Fibroblast of skin of right quadriceps (primary cell): ENCODE measurements around the gene ME2.
A peak's percentile ranks its signal among the peaks of the same experiment; 100 is the strongest.
"Not testable (repeated sequence)": the region's sequence is repeated elsewhere in the genome, so short reads cannot be mapped to it uniquely, and the experiment has no call there.

ENCODE experiments used
- DNase-seq: peaks from one replicate; pipeline ENCODE4 v3.0.0-alpha.2; 2013

The ME2 gene

DNA sequence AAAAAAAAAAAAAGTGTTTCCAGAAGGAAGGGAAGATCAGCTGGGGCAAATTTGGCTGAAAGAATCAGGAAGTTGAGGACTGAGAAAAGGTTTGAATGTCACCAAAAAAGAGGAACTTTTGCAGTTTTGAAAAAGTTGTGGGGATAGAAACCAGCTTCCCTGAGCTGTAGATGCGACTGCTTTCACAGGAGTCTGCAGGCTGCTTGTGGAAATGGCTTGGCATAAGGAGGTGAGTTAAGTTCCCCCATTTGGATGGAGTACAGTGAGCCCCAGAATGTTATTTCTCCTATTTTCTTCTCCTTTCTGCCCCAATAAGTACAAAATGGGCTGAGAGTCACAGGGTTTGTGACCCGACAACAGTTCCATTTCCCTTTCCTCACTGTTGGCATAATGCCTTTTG lies 16.5 kb upstream of the ME2 start:
- DNase-seq: no peak

DNA sequence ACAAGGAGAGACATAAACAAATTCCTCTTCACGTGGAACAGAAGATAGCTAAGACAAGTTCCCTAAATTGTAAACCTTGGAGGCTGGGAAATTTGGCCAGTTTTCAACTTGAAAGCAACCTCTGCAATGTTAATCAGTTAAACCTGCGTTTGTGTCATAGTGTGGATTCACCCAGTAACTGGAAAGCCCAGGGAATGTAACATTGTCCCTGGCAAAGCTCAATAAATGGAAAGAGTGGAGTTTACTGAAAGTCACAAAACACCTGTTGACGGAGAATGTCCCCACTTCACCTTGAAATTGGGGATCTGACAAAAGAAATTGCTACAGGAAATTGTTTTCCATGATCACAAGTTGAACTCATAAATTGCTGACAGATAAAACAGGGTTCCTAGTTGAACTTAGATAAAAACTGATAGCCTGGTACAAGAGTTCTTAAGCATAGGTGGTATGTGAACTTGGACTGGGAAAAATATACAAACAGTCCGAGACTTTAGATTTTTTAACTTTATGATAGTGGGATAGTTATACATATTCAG lies 15.0 kb upstream of the ME2 start:
- DNase-seq: no peak

DNA sequence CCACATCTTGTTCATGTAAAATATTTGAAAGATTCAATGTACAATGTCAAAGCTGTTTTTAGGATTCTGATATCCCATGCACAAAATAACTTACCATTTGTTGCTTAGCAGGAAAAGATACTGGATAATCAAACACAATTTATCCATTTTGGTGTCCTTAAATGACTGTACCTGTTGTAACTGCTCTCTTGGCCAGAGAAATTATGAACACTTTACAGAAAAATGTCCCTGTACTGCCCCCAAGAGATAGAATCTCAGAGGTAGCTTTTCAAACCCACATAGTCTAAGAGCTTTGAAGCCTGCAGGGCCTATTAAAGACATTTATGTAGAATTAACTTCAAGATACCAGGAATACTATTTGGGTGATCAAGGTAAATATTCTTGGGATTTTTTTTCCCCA lies 12.2 kb upstream of the ME2 start:
- no peak for DNase-seq

DNA sequence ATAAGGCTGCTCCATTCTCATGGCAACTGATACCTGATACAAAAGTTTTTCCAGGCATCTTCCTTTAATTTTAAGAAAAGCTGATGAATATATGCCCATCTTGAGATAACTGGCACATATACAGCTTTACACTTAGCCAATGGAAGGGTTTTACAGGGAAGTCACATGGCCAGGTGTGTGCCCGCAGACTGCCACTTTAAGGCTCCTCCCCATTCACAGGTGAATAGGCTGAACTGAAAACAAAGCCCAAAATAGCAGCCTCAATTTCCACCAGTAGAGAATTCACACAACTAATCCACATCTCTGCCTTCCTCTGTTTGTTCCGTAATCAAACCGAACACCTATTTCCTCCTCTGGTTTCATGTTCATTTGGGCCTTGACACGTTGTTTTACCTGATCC lies 9.8 kb upstream of the ME2 start:
- no peak for DNase-seq

DNA sequence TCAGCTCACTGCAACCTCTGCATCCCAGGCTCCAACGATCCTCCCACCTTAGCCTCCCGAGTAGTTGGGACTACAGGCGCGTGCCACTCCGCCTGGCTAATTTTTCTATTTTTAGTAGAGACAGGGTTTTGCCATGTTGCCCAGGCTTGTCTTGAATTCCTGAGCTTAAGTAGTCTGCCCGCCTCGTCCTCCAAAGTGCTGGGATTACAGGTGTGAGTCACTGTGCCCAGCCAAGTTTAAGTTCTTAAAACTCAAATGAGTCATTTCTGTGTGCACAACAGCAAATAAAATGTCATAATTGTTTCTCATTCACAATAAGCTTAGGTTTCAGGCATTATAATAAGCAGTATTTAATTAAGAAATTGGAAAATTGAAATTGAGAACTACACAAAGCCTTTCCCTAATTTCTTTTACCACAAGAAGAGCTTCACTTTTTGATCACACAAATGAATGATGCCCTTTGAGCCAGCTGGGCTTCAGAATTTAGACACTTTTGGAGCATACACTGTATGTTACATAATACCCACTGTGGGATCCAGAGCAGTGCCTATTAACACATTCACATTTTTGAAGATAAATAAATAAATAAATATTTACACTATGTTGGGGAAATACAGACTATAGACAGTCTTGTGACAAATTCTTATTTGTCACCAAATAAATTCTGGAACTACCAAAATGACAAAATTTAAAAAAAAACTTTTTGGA lies 8.6 kb upstream of the ME2 start:
- peak; percentile 50 for DNase-seq

DNA sequence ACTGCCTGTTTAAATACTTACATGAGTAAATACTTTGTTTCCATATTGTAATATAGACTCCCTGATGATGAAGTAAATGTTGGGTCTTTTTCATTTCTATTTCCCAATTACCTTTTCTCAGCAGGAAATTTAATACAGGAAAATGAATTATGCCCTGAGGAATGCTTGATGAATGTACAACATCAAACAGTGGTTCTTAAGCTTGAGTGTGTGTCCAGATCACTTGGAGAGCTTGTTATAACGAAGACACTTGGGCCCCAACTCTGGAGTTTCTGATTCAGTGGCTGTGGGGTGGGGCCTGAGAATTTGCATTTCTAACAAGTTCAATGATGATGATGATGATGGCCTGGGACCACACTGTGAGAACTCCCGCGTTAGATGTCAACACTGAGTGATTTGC lies 7.1 kb upstream of the ME2 start:
- no peak for DNase-seq

DNA sequence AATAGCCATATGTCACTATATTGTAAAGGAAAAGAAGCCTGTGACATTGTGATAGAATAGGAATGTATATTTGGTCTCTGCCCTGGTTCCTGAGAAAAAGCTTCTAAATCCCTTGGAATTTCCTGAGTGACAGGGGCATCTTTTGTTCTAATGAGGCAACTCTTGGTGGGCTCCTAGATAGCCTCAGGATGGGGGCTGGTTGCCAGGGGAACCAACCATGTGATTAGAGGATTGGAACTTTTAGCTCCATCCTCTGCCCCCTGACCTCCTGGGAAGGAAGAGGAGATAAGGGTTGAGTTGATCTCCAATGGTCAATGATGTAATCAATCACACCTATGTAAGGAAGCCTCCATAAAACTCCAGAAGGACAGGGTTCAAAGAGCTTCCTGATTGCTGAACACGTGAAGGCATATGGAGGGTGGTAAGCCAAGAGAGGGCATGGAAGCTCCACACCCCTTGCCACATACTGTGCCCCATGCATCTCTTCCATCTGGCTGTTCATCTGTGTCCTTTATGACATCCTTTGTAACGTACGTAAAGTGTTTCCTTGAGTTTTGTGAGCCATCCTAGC lies 2.9 kb upstream of the ME2 start:
- no peak for DNase-seq

DNA sequence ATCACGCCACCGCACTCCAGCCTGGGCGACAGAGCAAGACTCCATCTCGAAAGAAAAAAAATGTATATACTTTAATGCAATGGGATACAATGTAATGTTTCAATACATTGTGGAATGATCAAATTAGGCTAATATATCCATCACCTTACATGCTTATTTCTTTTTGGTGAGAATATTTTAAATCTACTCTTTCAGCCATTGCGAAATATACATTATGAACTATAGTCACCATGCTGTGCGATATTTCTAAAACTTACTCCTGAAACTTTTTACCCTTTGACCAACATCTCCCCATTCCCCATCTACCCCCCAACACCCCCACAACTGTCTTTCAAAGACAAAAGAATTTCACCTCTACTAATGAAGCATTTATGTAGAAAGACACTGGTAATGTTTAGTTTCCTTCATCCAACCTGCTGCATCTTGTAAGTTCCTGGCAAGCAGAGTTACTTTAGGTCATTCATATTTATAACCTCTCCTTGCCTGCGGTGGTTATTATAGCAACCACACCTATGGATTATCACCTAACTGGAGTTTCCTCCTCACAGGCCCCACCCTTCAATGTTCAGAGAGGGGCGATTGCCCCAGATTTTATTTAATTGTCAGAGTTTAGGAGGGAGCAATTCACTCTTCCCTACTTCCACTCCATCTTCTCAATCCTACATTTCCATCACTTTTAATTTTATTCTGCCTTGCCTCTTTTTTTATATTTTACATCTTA lies 1.2 kb upstream of the ME2 start:
- DNase-seq: no peak

DNA sequence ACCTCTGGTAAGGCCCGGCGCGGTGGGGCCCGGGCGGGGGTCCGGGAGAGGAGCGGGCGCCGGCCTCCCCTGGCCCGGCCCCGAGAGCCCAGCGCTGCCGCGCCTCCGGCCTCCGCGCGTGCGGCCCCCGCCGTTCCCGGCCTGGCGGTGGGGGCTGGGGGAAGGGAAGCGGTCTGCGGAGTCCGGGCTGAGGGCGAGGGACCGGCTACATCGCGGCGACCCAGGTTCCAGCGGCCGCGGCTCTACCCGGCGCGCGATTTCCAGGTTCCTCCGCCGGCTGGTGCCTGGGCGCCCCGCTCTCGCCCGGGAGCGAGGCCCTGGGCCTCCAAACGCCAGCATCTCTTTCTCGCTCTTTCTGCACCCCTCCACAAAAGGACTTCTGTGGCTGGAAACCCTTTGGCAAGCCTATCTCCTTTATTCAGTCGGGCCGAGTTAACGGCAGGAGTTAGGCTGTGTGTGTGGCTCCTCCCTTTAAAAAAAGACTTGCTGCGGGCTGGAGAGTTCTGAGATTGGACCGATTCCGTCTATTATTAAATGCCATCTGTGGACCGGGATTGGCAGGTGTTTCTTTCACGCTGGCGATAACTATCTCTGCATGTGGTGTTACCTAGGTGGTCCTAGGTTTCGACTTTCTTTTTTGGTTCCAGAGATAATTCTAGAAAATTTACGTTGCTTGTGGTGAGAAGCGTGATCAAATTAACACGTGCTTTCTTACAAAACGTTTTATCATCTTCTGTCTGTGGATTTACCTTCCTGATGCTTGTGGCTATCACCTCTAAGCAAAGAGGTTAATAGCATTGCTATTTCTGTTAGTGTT lies 592 bp downstream of the ME2 start:
- DNase-seq: peak; percentile 45

DNA sequence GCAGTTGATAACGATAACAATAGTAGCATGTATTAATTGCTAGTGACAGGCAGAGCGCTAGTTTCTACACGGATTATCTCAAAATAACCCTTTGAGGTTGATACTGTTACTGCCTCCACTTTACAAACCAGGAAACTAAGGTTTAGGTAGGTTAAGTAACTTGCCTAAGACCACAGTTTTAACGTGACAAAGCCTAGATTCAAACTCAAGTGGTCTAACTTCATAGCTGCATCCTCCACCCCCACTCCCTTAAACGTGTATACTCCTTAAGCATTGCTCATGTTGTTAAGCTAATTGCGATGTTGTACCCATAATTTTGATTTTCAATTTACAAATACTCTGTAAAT lies 1.2 kb downstream of the ME2 start:
- no peak for DNase-seq

DNA sequence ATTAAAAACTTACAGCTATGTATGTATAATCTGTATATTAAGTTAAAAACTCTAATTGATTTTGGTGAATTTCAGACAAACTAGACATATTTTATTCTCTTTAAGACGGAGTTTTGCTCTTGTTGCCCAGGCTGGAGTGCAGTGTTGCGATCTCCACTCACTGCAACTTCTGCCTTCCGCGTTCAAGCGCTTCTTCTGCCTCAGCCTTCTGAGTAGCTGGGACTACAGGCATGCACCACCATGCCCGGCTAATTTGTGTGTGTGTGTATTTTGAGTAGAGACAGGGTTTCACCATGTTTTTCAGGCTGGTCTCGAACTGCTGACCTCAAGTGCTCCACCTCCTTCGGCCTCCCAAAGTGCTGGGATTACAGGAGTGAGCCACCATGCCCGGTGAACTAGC lies 2.0 kb downstream of the ME2 start:
- not testable (repeated sequence) for DNase-seq

DNA sequence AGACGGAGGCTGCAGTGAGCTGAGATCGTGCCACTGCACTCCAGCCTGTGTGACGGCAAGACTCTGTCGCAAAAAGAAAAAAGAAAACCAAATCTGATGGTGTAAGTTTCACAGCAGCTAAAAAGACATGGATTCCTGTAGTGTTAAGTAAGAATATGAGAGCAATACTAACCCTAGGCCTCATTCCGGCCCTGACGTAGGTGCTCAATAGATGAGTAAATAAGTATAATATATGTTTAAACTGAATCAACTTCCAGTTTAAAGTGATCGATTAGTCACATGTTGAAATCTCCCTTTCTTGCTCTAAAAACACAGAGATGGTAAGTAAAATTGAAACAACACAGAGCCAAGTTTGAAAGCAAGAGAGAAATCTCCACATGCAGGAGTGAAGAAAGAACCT lies 8.0 kb downstream of the ME2 start:
- no peak for DNase-seq

DNA sequence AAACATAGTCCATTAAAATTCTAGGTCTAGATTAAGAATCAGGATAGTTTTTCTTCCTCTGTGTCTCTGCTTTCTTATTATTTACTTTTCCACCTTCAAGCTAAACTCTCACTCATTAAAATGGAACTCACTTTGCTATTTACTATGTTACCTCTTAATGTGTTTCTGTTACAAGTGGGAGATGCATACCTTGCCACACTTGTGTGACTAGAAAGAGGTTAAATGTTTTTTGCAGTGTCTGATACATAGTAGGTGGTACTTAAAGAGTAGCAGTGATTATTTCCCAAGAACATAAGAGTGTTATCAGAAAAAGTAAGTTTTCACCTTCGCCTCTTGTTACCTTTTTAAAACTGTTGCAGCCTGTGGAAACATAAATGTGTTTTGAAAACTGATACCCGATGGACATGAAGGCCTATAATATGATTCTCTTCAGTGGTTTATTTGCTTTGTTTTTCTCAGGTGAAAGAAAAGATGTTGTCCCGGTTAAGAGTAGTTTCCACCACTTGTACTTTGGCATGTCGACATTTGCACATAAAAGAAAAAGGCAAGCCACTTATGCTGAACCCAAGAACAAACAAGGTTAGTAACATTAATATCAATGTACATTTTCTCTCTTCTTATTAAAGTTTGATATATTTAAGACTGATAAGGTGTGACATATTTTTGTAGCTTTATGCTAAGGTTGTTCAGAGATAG lies 16.6 kb downstream of the ME2 start:
- DNase-seq: no peak

DNA sequence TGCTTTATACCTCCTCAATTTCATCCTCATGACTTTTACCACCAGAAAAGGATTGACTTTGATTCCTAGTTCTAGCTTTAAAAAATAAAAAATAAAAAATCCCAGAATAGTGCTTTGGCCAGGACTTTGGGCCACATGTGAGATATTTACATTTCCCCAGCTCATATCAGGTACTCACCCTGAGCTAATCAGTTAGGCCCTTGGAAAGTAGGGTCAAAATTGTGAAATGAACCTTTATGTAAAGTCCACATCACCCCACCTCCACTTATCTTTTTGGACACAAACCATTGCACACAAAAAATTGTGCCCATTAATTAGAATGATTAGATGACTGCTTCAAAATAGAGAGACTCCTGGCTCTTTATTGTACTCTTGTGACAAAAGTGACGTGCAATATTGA lies 17.2 kb downstream of the ME2 start:
- DNase-seq: no peak

DNA sequence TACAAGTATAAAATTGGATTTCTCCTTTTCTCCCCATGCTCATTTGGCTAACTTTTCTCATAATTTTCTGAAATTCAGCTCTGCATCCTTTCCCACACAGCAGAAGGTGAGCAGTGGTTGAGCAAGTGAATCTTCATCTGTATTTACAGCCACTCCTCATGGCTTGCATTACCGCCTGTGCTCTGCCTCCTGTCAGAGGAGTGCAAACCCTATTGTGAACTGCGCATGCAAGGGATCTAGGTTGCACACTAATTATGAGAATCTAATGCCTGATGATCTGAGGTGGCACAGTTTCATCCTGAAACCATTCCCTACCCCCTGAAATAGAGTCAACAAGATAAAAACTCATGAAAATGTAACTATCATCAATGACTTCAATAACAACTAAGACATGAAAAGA lies 20.0 kb downstream of the ME2 start:
- DNase-seq: no peak

DNA sequence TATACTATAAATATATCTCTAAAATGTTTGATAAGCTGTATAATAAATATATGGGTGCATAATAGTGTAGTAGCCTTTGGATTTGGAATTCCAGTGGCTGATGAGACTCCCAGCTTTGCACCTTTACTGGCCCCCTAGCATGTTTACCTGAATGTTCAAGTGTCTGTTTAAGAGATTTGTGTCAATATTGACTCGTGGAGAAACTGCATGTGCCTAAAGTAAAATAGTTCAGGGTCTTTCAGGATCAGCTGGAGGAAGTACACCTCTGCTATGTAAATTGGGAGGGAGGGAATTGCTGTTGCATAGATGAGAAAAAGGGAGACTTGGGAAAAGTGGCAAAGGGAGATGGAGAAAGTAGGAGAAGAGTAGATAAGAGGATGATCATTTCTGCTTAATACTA lies 23.9 kb downstream of the ME2 start:
- DNase-seq: no peak

DNA sequence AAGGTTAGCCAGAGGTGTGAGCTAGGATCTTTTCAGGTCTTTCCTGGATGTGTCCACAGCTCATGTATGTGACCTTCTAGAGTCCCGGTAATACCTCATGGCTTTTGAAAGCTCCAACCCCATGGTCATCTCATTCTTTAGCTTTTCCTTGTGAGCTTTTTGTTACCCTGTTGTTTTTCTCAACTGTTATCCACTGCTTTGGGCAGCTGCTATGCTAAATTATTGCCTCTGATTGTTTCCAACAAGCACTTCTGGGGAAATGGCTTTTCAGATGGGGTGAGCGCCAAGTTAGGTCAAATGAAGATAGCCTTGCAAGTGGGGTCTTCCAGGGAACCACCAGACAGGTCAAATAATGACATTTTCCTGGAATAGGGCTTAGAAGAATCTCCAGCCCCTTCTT lies 27.9 kb downstream of the ME2 start:
- DNase-seq: no peak

DNA sequence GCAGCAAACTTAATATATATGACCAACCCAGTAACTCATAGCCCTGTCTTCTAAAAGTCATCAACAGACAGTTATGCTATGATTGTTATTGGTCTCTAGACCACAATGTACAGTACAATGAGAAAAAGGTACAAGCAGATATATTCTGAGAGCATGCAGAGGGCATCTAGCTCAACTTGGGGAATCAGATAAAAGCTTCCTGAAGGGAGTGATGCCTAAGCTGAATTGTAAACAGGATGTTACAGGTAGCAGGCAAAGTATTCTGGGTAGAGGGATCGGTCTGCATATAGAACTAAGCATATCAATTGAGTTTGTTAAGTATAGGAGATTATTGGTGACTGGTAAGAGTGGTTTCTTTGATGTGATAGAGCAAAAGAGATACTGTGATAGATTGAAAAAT lies 30.3 kb downstream of the ME2 start:
- no peak for DNase-seq

DNA sequence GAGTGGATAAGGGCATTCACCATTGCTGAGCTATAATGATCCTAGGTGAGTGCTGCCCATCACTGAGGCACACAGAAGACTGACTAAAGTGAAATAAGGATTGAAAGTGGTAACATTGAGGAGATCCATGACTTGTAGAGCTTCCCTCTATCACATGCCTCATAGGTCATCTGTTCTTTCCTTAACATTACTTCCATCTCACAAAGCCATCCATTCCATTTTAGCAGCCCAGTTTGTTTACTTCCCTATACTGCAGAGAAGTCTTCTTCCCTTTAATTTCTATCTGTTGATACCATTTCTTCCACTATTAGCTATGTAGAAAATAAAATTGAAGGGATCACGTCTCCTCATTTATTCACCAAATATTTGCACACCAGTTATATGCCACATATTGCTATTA lies 32.1 kb downstream of the ME2 start:
- no peak for DNase-seq

DNA sequence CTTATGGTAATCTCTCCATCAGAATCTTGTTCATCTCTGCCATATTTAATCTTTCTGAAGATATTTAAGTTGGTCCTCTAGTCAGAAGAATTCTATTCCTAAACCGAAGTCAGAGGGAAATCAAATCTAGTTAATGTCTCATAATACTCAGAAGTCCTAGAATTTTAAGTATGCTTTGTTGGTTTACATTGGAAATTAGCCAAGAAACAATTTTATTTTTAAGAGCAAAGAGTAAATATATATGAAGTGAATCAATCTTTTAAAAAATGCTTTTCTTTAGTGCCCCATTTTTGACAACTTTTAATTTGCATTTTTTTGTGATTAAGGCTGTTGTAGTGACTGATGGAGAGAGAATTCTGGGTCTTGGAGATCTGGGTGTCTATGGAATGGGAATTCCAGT lies 38.1 kb downstream of the ME2 start:
- DNase-seq: peak; percentile 28

DNA sequence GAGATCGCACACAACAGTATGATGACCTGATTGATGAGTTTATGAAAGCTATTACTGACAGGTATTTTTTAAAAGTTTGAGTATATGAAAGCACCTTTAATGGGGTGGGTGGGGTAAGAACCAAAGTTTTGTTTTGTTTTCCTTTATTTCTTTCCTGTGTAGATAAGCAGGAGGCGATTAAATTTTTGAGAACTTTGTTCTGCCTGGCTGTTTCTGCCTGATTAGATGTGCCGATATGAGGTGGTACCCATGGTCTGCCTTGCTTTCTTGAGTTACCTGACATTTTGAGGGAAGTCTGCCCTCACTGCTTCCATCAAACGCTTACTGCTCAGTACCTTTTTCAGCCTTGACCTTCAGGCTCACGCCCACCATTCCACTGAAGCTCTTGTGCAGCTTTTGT lies 39.2 kb downstream of the ME2 start:
- no peak for DNase-seq

DNA sequence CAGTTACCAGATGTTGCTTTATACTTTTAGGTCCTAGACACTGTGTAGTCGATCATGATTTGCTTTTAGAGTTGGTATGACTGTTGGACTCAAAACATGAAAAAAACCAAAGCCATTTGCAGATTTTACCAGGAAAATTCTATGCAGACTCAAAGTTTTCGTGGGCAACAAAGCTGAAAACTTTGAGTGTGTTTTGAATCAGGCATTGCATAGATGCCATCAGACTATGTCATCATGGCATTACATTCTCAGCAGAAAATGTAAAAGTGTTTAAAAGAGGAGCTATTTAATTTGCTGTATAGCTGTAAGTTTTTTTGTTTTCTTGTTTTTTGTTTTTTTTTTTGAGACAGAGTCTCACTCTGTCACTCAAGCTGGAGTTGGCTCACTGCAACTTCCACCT lies 45.5 kb downstream of the ME2 start:
- DNase-seq: no peak

DNA sequence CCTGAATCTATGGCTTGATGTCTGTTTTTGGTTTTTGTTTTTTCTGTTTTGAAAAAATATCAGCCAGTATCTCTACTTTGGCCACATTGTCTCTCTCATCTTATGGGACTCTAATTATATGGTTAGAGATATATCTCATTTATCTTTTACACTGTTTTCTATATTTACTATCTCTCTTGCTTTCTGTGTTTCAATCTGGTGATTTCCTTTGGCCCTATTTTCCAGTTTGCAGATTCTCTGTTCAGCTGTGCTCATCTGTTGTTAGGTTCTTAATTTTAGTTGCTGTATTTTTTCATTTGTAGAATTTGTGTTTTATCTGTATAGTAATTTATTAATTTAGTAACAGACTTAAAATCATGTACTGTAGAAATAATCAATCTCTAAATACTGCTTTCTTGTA lies 47.6 kb downstream of the ME2 start:
- no peak for DNase-seq
